Lower lobe of right lung (tissue), 2 donors: ENCODE data around the gene SLC30A10. TPM values are rescaled to one million over a fixed set of nuclear protein-coding genes. Genes with fewer than 3 reads are reported as not detected.

Experiments used
- ATAC-seq, 2 donors: fragments of 200-7000 bp; cut with Tn5 transposase; one replicate each; pipeline ENCODE4 v1.9.1; 2020 to 2022; ENCODE audit warnings: mild to moderate bottlenecking in 2 of 2, moderate library complexity in 2 of 2
- DNase-seq: peaks from one replicate; pipeline ENCODE4 v3.0.0-alpha.2; 2020
- H3K27ac ChIP-seq: fragments of 200-600 bp; one replicate; pipeline ENCODE4 v1.8.0; 2022
- H3K27me3 ChIP-seq: fragments of 200-600 bp; one replicate; pipeline ENCODE4 v1.8.0; 2022; ENCODE audit warnings: low read depth
- H3K36me3 ChIP-seq: fragments of 200-600 bp; one replicate; pipeline ENCODE4 v1.8.0; 2022; ENCODE audit warnings: mild to moderate bottlenecking
- H3K4me1 ChIP-seq: fragments of 200-600 bp; one replicate; pipeline ENCODE4 v1.8.0; 2022
- H3K4me3 ChIP-seq: fragments of 200-600 bp; one replicate; pipeline ENCODE4 v1.8.0; 2022; ENCODE audit warnings: mild to moderate bottlenecking
- H3K9me3 ChIP-seq: fragments of 200-600 bp; one replicate; pipeline ENCODE4 v1.8.0; 2022
- intact Hi-C: fragments of 100-400 bp; cut with DNase I; formaldehyde crosslinking; loops from one replicate; pipeline ENCODE4 v1.11.0; 2022
- total RNA-seq: library from RNA; stranded (reverse); fragmentation: NEBNext Ultra II Directional; extraction: Animal tissue kit (Norgen Biotek cat#: 25700); gene quantifications from one replicate; pipeline ENCODE4 v1.2.1, GENCODE V29; 2021
- TF ChIP-seq, protein P1 (sequence below): fragments of 200-600 bp; IDR thresholded peaks from one replicate; pipeline ENCODE4 v1.8.0; 2022; ENCODE audit warnings: antibody characterized with exemption, mild to moderate bottlenecking
- donor health status: DM: no; HTN: yes; CAD: no; lungs with severe emphysema.

Gene SLC30A10
- total RNA-seq, 1 donor from 2014 or later: not detected

DNA sequence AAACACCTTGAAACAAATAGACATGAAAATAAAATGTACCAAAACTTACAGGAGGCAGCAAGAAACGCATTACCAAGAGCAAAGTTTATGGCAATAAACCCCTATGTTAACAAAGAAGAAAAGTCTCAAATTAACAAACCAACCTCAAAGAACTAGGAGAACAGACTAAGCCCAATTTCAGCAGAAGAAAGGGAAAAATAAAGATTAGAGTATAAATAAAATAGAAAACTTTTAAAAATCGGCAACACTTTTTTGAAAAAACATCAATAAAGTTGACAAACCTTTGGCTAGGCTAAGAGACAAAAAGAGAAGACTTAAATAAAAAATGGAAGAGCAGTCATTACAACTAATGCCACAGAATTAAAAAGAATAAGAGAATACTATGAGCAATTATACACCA is 42.7 kb downstream of the SLC30A10 start:
- Histone ChIP-seq H3K36me3 (no peaks in the 10 kb centered on the region), H3K27ac (no peak overlapping the region), H3K9me3 (no peaks in the 10 kb centered on the region), H3K4me1 (no peaks in the 10 kb centered on the region), H3K4me3 (no peak overlapping the region), H3K27me3 (no peaks in the 10 kb centered on the region)
- no peak for DNase-seq
- intact Hi-C loops: no loop called here
- TF ChIP-seq, protein P1, sequence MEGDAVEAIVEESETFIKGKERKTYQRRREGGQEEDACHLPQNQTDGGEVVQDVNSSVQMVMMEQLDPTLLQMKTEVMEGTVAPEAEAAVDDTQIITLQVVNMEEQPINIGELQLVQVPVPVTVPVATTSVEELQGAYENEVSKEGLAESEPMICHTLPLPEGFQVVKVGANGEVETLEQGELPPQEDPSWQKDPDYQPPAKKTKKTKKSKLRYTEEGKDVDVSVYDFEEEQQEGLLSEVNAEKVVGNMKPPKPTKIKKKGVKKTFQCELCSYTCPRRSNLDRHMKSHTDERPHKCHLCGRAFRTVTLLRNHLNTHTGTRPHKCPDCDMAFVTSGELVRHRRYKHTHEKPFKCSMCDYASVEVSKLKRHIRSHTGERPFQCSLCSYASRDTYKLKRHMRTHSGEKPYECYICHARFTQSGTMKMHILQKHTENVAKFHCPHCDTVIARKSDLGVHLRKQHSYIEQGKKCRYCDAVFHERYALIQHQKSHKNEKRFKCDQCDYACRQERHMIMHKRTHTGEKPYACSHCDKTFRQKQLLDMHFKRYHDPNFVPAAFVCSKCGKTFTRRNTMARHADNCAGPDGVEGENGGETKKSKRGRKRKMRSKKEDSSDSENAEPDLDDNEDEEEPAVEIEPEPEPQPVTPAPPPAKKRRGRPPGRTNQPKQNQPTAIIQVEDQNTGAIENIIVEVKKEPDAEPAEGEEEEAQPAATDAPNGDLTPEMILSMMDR: no peak
- ATAC-seq: no peak

DNA sequence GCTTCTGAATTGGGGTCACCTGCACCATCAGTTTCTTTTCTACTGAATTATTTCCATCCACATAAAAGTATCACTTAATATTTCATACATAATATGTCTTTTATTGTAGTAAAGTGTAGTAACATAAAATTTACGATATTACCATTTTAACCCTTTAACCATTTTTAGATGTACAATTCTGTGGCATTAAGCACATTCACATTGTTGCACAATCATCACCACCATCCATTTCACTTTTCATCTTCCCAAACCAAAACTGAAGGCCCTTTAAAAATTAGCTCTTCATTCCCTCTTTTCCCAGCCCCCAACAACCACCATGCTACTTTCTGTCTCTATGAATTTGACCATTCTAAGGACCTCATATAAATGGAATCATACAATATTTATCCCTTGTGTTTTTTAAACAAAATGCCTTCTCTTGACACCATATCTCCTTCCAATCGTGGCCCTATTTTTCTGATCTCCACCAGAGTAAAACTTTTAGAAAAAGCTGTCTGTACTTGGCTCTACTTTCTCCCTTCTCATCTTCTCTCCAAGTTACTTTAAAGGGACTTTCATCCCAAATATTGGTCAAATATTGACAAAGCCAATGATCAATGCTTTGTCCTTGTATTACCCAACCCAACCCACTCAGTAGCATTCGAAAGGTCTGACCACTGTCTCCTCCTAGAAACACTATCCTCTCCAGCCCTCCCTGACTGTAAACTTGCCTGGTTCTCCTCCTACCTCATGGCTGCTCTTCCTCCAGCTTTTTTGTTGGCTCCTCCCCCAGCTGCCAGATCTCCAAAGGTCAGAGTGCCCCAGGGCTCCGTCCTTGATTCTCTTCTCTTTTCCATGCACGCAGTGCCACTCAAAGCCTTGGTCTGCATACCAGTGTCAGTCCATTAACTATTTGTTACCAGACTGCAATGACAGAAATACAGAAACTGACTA is 44.7 kb downstream of the SLC30A10 start:
- Histone ChIP-seq H3K4me3 (no peak overlapping the region), H3K36me3 (no peaks in the 10 kb centered on the region), H3K9me3 (no peaks in the 10 kb centered on the region), H3K27ac (no peak overlapping the region), H3K27me3 (peaks cover 8% of the 10 kb centered on the region), H3K4me1 (no peaks in the 10 kb centered on the region)
- intact Hi-C loops: no loop called here
- DNase-seq (no peak), ATAC-seq (no peak)
- TF ChIP-seq, protein P1: no peak

DNA sequence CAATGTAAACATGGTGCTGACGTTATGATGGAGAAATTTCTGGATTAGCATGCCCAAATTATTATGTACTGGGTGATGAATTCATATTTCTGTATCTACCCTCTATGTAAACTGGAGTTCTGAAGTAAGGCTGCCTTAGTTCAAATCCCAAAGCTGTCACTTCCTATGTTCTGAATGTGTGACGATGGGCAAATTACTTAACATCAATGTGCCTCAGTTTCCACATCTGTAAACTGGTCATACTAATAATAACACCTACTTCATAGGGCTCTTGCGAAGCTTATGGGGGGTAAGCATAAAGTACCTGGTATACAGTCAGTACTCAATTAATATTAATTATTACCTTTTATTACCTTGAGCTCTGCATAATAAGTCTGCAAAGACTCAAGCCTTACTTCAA is 45.6 kb downstream of the SLC30A10 start:
- DNase-seq: no peak
- H3K36me3 ChIP-seq: no peaks in the 10 kb centered on the region
- H3K4me3 ChIP-seq: no peak overlapping the region
- ATAC-seq: no peak
- H3K9me3 ChIP-seq: no peaks in the 10 kb centered on the region
- intact Hi-C loops: no loop called here
- no peak overlapping the region for H3K27ac ChIP-seq
- TF ChIP-seq, protein P1: no peak
- no peaks in the 10 kb centered on the region for H3K4me1 ChIP-seq
- H3K27me3 ChIP-seq: peaks cover 8% of the 10 kb centered on the region

DNA sequence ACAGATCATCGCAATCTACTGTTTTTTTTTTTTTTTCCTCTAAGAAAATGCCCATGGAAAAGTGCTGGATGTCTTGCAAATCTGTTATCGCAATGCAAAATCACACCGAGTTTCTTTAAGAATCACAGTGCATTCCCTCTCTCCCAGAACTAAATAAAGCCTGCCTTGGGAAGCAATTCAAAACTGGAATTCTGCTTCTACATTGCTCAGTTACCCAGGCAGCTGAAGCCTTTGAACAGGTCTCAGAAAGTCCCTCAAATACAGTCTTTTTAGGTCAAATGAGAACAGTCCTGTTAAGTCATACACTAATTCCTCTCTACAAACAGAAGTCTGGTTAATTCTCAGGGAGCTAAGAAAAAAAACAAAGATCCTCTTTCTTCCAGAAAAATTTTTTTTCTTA is 46.3 kb downstream of the SLC30A10 start:
- Histone ChIP-seq H3K27me3 (peaks cover 8% of the 10 kb centered on the region), H3K4me3 (no peak overlapping the region), H3K27ac (no peak overlapping the region), H3K36me3 (no peaks in the 10 kb centered on the region), H3K9me3 (no peaks in the 10 kb centered on the region), H3K4me1 (no peaks in the 10 kb centered on the region)
- intact Hi-C loops: no loop called here
- TF ChIP-seq, protein P1: no peak
- ATAC-seq (no peak), DNase-seq (no peak)

DNA sequence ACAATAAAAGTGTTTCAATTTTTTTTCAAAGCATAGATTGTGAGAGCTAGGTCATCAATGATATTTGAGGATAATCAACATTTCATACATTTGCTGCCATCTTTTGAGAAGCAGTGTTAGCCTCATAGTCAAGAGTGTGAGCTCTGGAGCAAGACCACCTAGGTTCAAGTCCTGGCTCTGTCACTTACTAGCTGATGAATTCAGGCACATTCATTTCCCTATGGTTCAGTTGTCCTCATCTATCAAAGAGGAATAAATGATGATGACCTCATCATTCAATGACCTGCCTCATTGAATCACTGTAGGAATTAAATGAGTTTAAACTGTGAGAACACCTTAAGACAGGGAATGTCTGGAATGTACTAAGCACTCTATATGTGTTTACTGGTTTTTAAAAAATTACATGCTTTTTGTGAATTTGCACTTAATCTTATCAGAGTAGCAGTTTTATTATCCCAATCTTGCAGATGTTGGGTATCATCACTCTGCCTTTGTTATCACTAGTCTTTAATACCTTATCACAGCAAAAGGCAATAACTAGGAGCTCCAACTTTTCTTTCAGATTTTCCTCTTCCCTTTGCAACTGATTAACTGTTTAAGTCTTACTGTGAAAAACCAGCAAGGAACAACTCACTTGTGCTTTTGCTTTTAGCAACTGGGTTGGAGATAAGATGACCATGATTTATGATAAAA is 47.4 kb downstream of the SLC30A10 start:
- no peaks in the 10 kb centered on the region for H3K36me3 ChIP-seq
- peaks cover 8% of the 10 kb centered on the region for H3K27me3 ChIP-seq
- intact Hi-C loops: no loop called here
- DNase-seq: no peak
- no peak overlapping the region for H3K27ac ChIP-seq
- TF ChIP-seq, protein P1: no peak
- no peak for ATAC-seq
- H3K9me3 ChIP-seq: no peaks in the 10 kb centered on the region
- H3K4me1 ChIP-seq: no peaks in the 10 kb centered on the region
- no peak overlapping the region for H3K4me3 ChIP-seq
